A549 (cell line): Measurements from ENCODE around the gene CPED1. TPM values are rescaled to one million over a fixed set of nuclear protein-coding genes. Genes with fewer than 3 reads are reported as not detected.

Source experiments
- ATAC-seq, 2 experiments: fragments of 200-7000 bp in 1 of 2; fragments of >200 bp in 1 of 2; cut with Nextera tagmentation in 1 of 2; cut with Tn5 transposase in 1 of 2; 3 replicates each; pipeline versions ENCODE4 v1.8.0 to v1.9.1; 2018 to 2020; ENCODE audit warnings: mild to moderate bottlenecking in 1 of 2, moderate library complexity in 1 of 2
- CTCF ChIA-PET: fragments of 300-600 bp; sonication (Branson Sonifier 250); formaldehyde crosslinking; extraction: SDS; loops from one replicate; lab custom pipeline; 2021; ENCODE audit warnings: antibody characterized with exemption, inconsistent platforms; lab: Yijun Ruan, JAX
- POLR2A ChIA-PET: fragments of 350-600 bp; formaldehyde crosslinking; extraction: SDS; loops from one replicate; lab custom pipeline; 2021; ENCODE audit warnings: antibody characterized with exemption, inconsistent platforms; lab: Yijun Ruan, JAX
- DNase-seq, 2 experiments: peaks; one replicate each; pipeline versions ENCODE4 v3.0.0 to v3.0.0-alpha.2; 2011 to 2016; ENCODE audit warnings: low read depth in 1 of 2, low spot score in 1 of 2
- FAIRE-seq: peaks from 2 replicates; lab custom pipeline; 2011; peaks lifted over from hg19 to GRCh38; lab: Jason Lieb, UNC
- H3K27ac ChIP-seq, 2 experiments: fragments of >200 bp; sonication (Bioruptor Twin); formaldehyde crosslinking; 3 replicates each; pipeline ENCODE4 v1.5.1; 2016 to 2017
- H3K4me1 ChIP-seq: fragments of >200 bp; sonication (Bioruptor Twin); formaldehyde crosslinking; 3 replicates; pipeline ENCODE4 v1.6.1; 2016
- H3K4me2 ChIP-seq: fragments of >200 bp; sonication (Bioruptor Twin); formaldehyde crosslinking; 3 replicates; pipeline ENCODE4 v1.6.1; 2016
- H3K4me3 ChIP-seq: fragments of >200 bp; sonication (Bioruptor Twin); formaldehyde crosslinking; 3 replicates; pipeline ENCODE4 v1.5.1; 2016
- H3K9me3 ChIP-seq: fragments of >200 bp; sonication (Bioruptor Twin); formaldehyde crosslinking; 3 replicates; pipeline ENCODE4 v1.6.1; 2016
- CBX2 ChIP-seq: fragments of 200-600 bp; sonication (generic); IDR thresholded peaks from 2 replicates; pipeline ENCODE4 v1.6.1; 2016; ENCODE audit warnings: low read depth, mild to moderate bottlenecking, borderline replicate concordance
- CEBPB ChIP-seq, 2 experiments: fragments of >200 bp in 1 of 2; sonication (Bioruptor Twin) in 1 of 2; formaldehyde crosslinking in 1 of 2; IDR thresholded peaks; 2 replicates each; pipeline ENCODE4 v1.6.1; 2012 to 2016
- CHD4 ChIP-seq: fragments of 200-600 bp; sonication (generic); IDR thresholded peaks from 2 replicates; pipeline ENCODE4 v1.6.1; 2016; ENCODE audit warnings: antibody characterized with exemption, mild to moderate bottlenecking, borderline replicate concordance
- EHF ChIP-seq: fragments of 250-450 bp; sonication (Bioruptor Pico); IDR thresholded peaks from 2 replicates; pipeline ENCODE4 v1.5.0; 2020; ENCODE audit warnings: mild to moderate bottlenecking
- EHMT2 ChIP-seq: fragments of 200-600 bp; sonication (generic); IDR thresholded peaks from 2 replicates; pipeline ENCODE4 v1.6.1; 2016; ENCODE audit warnings: antibody characterized with exemption, low read depth, mild to moderate bottlenecking, moderate library complexity
- ESRRA ChIP-seq: fragments of 150-350 bp; IDR thresholded peaks from 2 replicates; pipeline ENCODE4 v1.6.1; 2014; ENCODE audit warnings: mild to moderate bottlenecking, low read length, borderline replicate concordance
- FOSL2 ChIP-seq, 2 experiments: fragments of 450-650 bp in 1 of 2; fragments of >200 bp in 1 of 2; sonication (Bioruptor Twin) in 1 of 2; formaldehyde crosslinking; IDR thresholded peaks; 2 replicates each; pipeline versions ENCODE4 v1.5.0 to v1.6.1; 2016 to 2020; ENCODE audit warnings: mild to moderate bottlenecking in 1 of 2, moderate library complexity in 1 of 2
- HES2 ChIP-seq: fragments of >200 bp; sonication (Bioruptor Twin); formaldehyde crosslinking; IDR thresholded peaks from 2 replicates; pipeline ENCODE4 v1.6.1; 2016
- HOXA7 ChIP-seq: fragments of 250-450 bp; sonication (Bioruptor Pico); IDR thresholded peaks from 2 replicates; pipeline ENCODE4 v1.5.0; 2020; ENCODE audit warnings: mild to moderate bottlenecking, moderate library complexity
- HOXB5 ChIP-seq: fragments of 250-450 bp; sonication (Bioruptor Pico); IDR thresholded peaks from 2 replicates; pipeline ENCODE4 v1.5.0; 2020; ENCODE audit warnings: mild to moderate bottlenecking, moderate library complexity
- JUN ChIP-seq, 2 experiments: fragments of >200 bp; sonication (Bioruptor Twin); formaldehyde crosslinking; IDR thresholded peaks; 2 replicates in 1 of 2; 3 replicates in 1 of 2; pipeline ENCODE4 v1.6.1; 2016 to 2017
- JUNB ChIP-seq: fragments of >200 bp; sonication (Bioruptor Twin); formaldehyde crosslinking; IDR thresholded peaks from 2 replicates; pipeline ENCODE4 v1.6.1; 2016
- KDM1A ChIP-seq: fragments of 200-600 bp; sonication (generic); IDR thresholded peaks from 2 replicates; pipeline ENCODE4 v1.6.1; 2016; ENCODE audit warnings: low read depth, mild to moderate bottlenecking
- MAX ChIP-seq: IDR thresholded peaks from 2 replicates; pipeline ENCODE4 v1.6.1; 2012
- MAZ ChIP-seq: fragments of 150-350 bp; IDR thresholded peaks from 2 replicates; pipeline ENCODE4 v1.6.1; 2014; ENCODE audit warnings: antibody characterized with exemption, low read depth, low read length, borderline replicate concordance
- NPAS2 ChIP-seq: fragments of 250-450 bp; sonication (Bioruptor Pico); IDR thresholded peaks from 2 replicates; pipeline ENCODE4 v1.8.0; 2022; ENCODE audit warnings: mild to moderate bottlenecking, moderate library complexity, borderline replicate concordance
- PHF8 ChIP-seq: fragments of 200-600 bp; sonication (generic); IDR thresholded peaks from 2 replicates; pipeline ENCODE4 v1.6.1; 2016; ENCODE audit warnings: low read depth, mild to moderate bottlenecking, antibody characterized with exemption, moderate library complexity, borderline replicate concordance
- RCOR1 ChIP-seq: fragments of 150-350 bp; IDR thresholded peaks from 2 replicates; pipeline ENCODE4 v1.6.1; 2014; ENCODE audit warnings: antibody characterized with exemption, low read length, low read depth
- TFCP2L1 ChIP-seq: fragments of 250-450 bp; sonication (Bioruptor Pico); IDR thresholded peaks from 2 replicates; pipeline ENCODE4 v1.5.0; 2021; ENCODE audit warnings: mild to moderate bottlenecking
- ZC3H11A ChIP-seq: fragments of 450-650 bp; IDR thresholded peaks from 2 replicates; pipeline ENCODE4 v1.6.1; 2014; ENCODE audit warnings: antibody characterized with exemption, mild to moderate bottlenecking
- WGBS: methylation state at CpG from one replicate; pipeline ENCODE4 v1.1.6; 2017; ENCODE audit errors: missing lambda C conversion rate; 5-methylcytosine and 5-hydroxymethylcytosine counted together
- polyA plus RNA-seq, 4 experiments: library from polyadenylated mRNA; depleted of rRNA in 3 of 4; stranded (reverse); fragments of >200 nt; fragmentation: RNase III in 1 of 4; extraction: RNeasy Plus Mini Kit Qiagen cat#74134 plus additional on column Dnase treatment in 1 of 4; gene quantifications; 2 replicates in 3 of 4; 3 replicates in 1 of 4; pipeline ENCODE4 v1.2.3, GENCODE V29; 2011 to 2017

CPED1 gene
- polyA plus RNA-seq, 2 of the 4 experiments (the other 2 are of a cell fraction) = 0.03 TPM; not detected in 1

GRCh38 chr7:121202834-121203233 lies 214.3 kb downstream of the CPED1 start:
- DNase-seq (no peak), ATAC-seq (no peak), FAIRE-seq (no peak)
- Histone ChIP-seq H3K4me3 (no peak overlapping the region), H3K4me2 (no peak overlapping the region), H3K4me1 (no peaks in the 10 kb centered on the region), H3K27ac (no peak overlapping the region), H3K9me3 (no peaks in the 10 kb centered on the region)
- ChIA-PET CTCF (no interaction called here), POLR2A (no interaction called here)
- WGBS = 0% methylated on average over 2 of the region's 2 CpGs
- TF ChIP-seq FOSL2 (IDR thresholded peaks at IDR 0.05) (no peak), FOSL2 (CRISPR knock-in tag; IDR thresholded peaks at IDR 0.05) (no peak), NPAS2 (CRISPR knock-in tag) (no peak), CEBPB (IDR thresholded peaks at IDR 0.05) (no peak), EHMT2 (no peak), JUNB (no peak)

GRCh38 chr7:121204537-121204936 lies 216.0 kb downstream of the CPED1 start:
- no peak for FAIRE-seq
- POLR2A ChIA-PET = no interaction called here
- no peak overlapping the region for H3K4me3 ChIP-seq
- CTCF ChIA-PET = interaction anchor here (0.7 kb wide), 1 partner anchor 28 kb away, joined by 5 read pairs; no protein-coding TSS in a partner anchor
- WGBS = 0% methylated on average over 1 of the region's 1 CpG
- TF ChIP-seq TFCP2L1 (CRISPR knock-in tag) = no peak
- no peak for TF ChIP-seq CBX2
- no peak for TF ChIP-seq HOXA7
- no peak for TF ChIP-seq FOSL2 (IDR thresholded peaks at IDR 0.05)
- no peak for TF ChIP-seq FOSL2 (CRISPR knock-in tag; IDR thresholded peaks at IDR 0.05)
- no peak for TF ChIP-seq KDM1A
- no peak for TF ChIP-seq ZC3H11A
- TF ChIP-seq, all 56 proteins: peak for 0
- Histone ChIP-seq H3K4me1 (no peaks in the 10 kb centered on the region), H3K9me3 (no peaks in the 10 kb centered on the region), H3K27ac (no peak overlapping the region), H3K4me2 (no peak overlapping the region)
- ATAC-seq (no peak), DNase-seq (no peak)

- ChIA-PET CTCF (no interaction called here), POLR2A (no interaction called here)
- ATAC-seq (no peak), DNase-seq (no peak), FAIRE-seq (no peak)
- no peak overlapping the region for H3K27ac ChIP-seq
- H3K9me3 ChIP-seq = no peaks in the 10 kb centered on the region
- H3K4me2 ChIP-seq = no peak overlapping the region
- H3K4me1 ChIP-seq = no peaks in the 10 kb centered on the region
- no peak for TF ChIP-seq EHF (CRISPR knock-in tag)
- TF ChIP-seq PHF8 = no peak
- TF ChIP-seq MAX = no peak
- no peak for TF ChIP-seq RCOR1
- no peak for TF ChIP-seq CBX2
- TF ChIP-seq MAZ = no peak
- TF ChIP-seq JUN (IDR thresholded peaks at IDR 0.05) = no peak
- H3K4me3 ChIP-seq = no peak overlapping the region
Measured at GRCh38 chr7:121205777-121206176, 217.3 kb downstream of the CPED1 start.

GRCh38 chr7:121211253-121211652 lies 222.7 kb downstream of the CPED1 start:
- Histone ChIP-seq H3K27ac (no peak overlapping the region), H3K4me3 (no peak overlapping the region), H3K4me2 (no peak overlapping the region), H3K9me3 (no peaks in the 10 kb centered on the region), H3K4me1 (no peaks in the 10 kb centered on the region)
- CTCF ChIA-PET = no interaction called here
- POLR2A ChIA-PET = no interaction called here
- WGBS = 0% methylated on average over 3 of the region's 3 CpGs
- no peak for TF ChIP-seq ESRRA
- TF ChIP-seq HOXA7 = no peak
- FAIRE-seq (no peak), DNase-seq (no peak), ATAC-seq (no peak)

- Histone ChIP-seq H3K4me1 (no peaks in the 10 kb centered on the region), H3K4me2 (no peak overlapping the region), H3K27ac (no peak overlapping the region), H3K4me3 (no peak overlapping the region), H3K9me3 (no peaks in the 10 kb centered on the region)
- 20% methylated on average over 2 of the region's 2 CpGs for WGBS
- no peak for FAIRE-seq
- no peak for ATAC-seq
- POLR2A ChIA-PET = no interaction called here
- no peak for TF ChIP-seq HOXB5 (CRISPR knock-in tag)
- no peak for TF ChIP-seq CHD4
- TF ChIP-seq ESRRA = no peak
- no peak for TF ChIP-seq HES2
- DNase-seq = no peak
- CTCF ChIA-PET = no interaction called here
Measured at GRCh38 chr7:121212036-121212435, 223.5 kb downstream of the CPED1 start.
